CD4-positive, CD25-positive, alpha-beta regulatory T cell (primary cell): ENCODE measurements around the gene IFI27L2. TPM values are rescaled to one million over a fixed set of nuclear protein-coding genes. Genes with fewer than 3 reads are reported as not detected.

Experiments
- ATAC-seq, 2 donors: fragments of 150-1000 bp; cut with Tn5 transposase; one replicate each; pipeline ENCODE4 v1.10.0; 2021; ENCODE audit warnings: low read depth in 2 of 2, moderate number of reproducible peaks in 2 of 2, moderate library complexity in 1 of 2
- DNase-seq, 3 donors: peaks; one replicate each; pipeline versions ENCODE4 v3.0.0 to v3.0.0-alpha.2; 2012 to 2022; ENCODE audit warnings: mixed read lengths in 1 of 3
- H3K27ac ChIP-seq: one replicate; pipeline ENCODE4 v1.7.0; 2013; ENCODE audit warnings: mild to moderate bottlenecking, low read length; ENCODE audit not compliant: insufficient read depth, poor library complexity, severe bottlenecking
- H3K27me3 ChIP-seq: one replicate; pipeline ENCODE4 v1.7.0; 2013; ENCODE audit warnings: low read length; ENCODE audit not compliant: control insufficient read depth, insufficient read depth
- H3K36me3 ChIP-seq: one replicate; pipeline ENCODE4 v1.7.0; 2013; ENCODE audit warnings: mild to moderate bottlenecking, low read length, moderate library complexity; ENCODE audit not compliant: control insufficient read depth, insufficient read depth
- H3K4me1 ChIP-seq: 2 replicates; pipeline ENCODE4 v1.7.0; 2013; ENCODE audit warnings: mild to moderate bottlenecking, low read length; ENCODE audit not compliant: insufficient read depth, control insufficient read depth, poor library complexity, severe bottlenecking
- H3K4me3 ChIP-seq: one replicate; pipeline ENCODE4 v1.7.0; 2013; ENCODE audit warnings: low read depth, mild to moderate bottlenecking, low read length, moderate library complexity
- H3K9me3 ChIP-seq, 2 experiments: 1 replicate in 1 of 2; 2 replicates in 1 of 2; pipeline ENCODE4 v1.7.0; 2013; ENCODE audit warnings: low read length in 2 of 2, mild to moderate bottlenecking in 1 of 2, moderate library complexity in 1 of 2; ENCODE audit not compliant: control insufficient read depth in 2 of 2
- H3K27ac Mint-ChIP-seq, 3 donors: one replicate each; pipeline ENCODE4 v1.8.0; 2020 to 2022; ENCODE audit warnings: mild to moderate bottlenecking in 3 of 3, mixed read lengths in 3 of 3, moderate library complexity in 2 of 3
- H3K27me3 Mint-ChIP-seq: one replicate; pipeline ENCODE4 v1.8.0; 2022; ENCODE audit warnings: mild to moderate bottlenecking, mixed read lengths
- H3K36me3 Mint-ChIP-seq: one replicate; pipeline ENCODE4 v1.8.0; 2020; ENCODE audit warnings: mixed read lengths
- H3K4me1 Mint-ChIP-seq, 4 donors: one replicate each; pipeline ENCODE4 v1.8.0; 2020 to 2022; ENCODE audit warnings: mixed read lengths in 4 of 4, mild to moderate bottlenecking in 1 of 4
- H3K4me3 Mint-ChIP-seq, 4 donors: one replicate each; pipeline ENCODE4 v1.8.0; 2020 to 2022; ENCODE audit warnings: mild to moderate bottlenecking in 4 of 4, mixed read lengths in 4 of 4, moderate library complexity in 3 of 4
- H3K9me3 Mint-ChIP-seq, 7 donors: one replicate each; pipeline ENCODE4 v1.8.0; 2020 to 2022; ENCODE audit warnings: mixed read lengths in 7 of 7, mild to moderate bottlenecking in 3 of 7, moderate library complexity in 2 of 7
- polyA plus RNA-seq, 4 donors: library from polyadenylated mRNA; unstranded; fragments of 300-500 nt; fragmentation: Illumina TruSeq; gene quantifications; one replicate each; pipeline ENCODE4 v1.2.3, GENCODE V29; 2021
- total RNA-seq: library from RNA; stranded (reverse); gene quantifications from one replicate; pipeline ENCODE4 v1.2.3, GENCODE V29; 2022

The IFI27L2 gene
- total and polyA plus RNA-seq, 5 donors from 2014 or later: 27.5 to 90.9 (median 65.3) TPM

GRCh38 chr14:94114589-94115057, 14.8 kb downstream of the IFI27L2 start:
- Histone ChIP-seq H3K27ac (no peak overlapping the region), H3K9me3 (peaks cover 7% of the 10 kb centered on the region in 2 experiments), H3K36me3 (no peaks in the 10 kb centered on the region), H3K27me3 (no peaks in the 10 kb centered on the region), H3K4me1 (no peaks in the 10 kb centered on the region), H3K4me3 (no peak overlapping the region)
- peaks cover 0 to 3% (median 0%) of the 10 kb centered on the region in 7 donors for H3K9me3 Mint-ChIP-seq
- H3K27me3 Mint-ChIP-seq: peaks cover 26% of the 10 kb centered on the region
- ATAC-seq (no peak), DNase-seq (no peak)
- no peak overlapping the region for H3K27ac Mint-ChIP-seq
- H3K4me1 Mint-ChIP-seq: peaks cover 0 to 2% (median 0%) of the 10 kb centered on the region in 4 donors
- no peaks in the 10 kb centered on the region for H3K36me3 Mint-ChIP-seq
- peak overlapping the region in 1 of 4 donors; percentile 3 for H3K4me3 Mint-ChIP-seq

GRCh38 chr14:94113908-94114588, 15.4 kb downstream of the IFI27L2 start:
- Histone ChIP-seq H3K4me1 (no peaks in the 10 kb centered on the region), H3K27me3 (no peaks in the 10 kb centered on the region), H3K9me3 (peaks cover under 1 to 2% of the 10 kb centered on the region in 2 experiments), H3K36me3 (no peaks in the 10 kb centered on the region), H3K27ac (no peak overlapping the region), H3K4me3 (no peak overlapping the region)
- DNase-seq (no peak), ATAC-seq (no peak)
- Mint-ChIP-seq H3K4me3 (peak overlapping the region in 1 of 4 donors; percentile 3), H3K9me3 (no peaks in the 10 kb centered on the region), H3K27ac (no peak overlapping the region), H3K36me3 (no peaks in the 10 kb centered on the region), H3K27me3 (peaks cover 22% of the 10 kb centered on the region), H3K4me1 (peaks cover 0 to 2% (median 0%) of the 10 kb centered on the region in 4 donors)

- peaks cover 22% of the 10 kb centered on the region for H3K27me3 Mint-ChIP-seq
Observed at GRCh38 chr14:94113490-94113889, 15.9 kb downstream of the IFI27L2 start.

GRCh38 chr14:94113073-94113472, 16.3 kb downstream of the IFI27L2 start:
- no peak overlapping the region for H3K4me3 Mint-ChIP-seq
- no peak overlapping the region for H3K27ac ChIP-seq
- peaks cover 22% of the 10 kb centered on the region for H3K27me3 Mint-ChIP-seq
- peaks cover 0 to 2% (median 0%) of the 10 kb centered on the region in 4 donors for H3K4me1 Mint-ChIP-seq
- no peaks in the 10 kb centered on the region for H3K4me1 ChIP-seq
- no peaks in the 10 kb centered on the region for H3K9me3 ChIP-seq
- no peak for ATAC-seq
- no peaks in the 10 kb centered on the region for H3K9me3 Mint-ChIP-seq
- H3K4me3 ChIP-seq: no peak overlapping the region
- DNase-seq: no peak
- H3K36me3 Mint-ChIP-seq: no peaks in the 10 kb centered on the region
- no peaks in the 10 kb centered on the region for H3K36me3 ChIP-seq
- H3K27me3 ChIP-seq: no peaks in the 10 kb centered on the region
- peak overlapping the region in 1 of 3 donors; percentile 74 for H3K27ac Mint-ChIP-seq

More at GRCh38 chr14:94113490-94113889, 15.9 kb downstream of the IFI27L2 start:
- Histone ChIP-seq H3K4me3 (no peak overlapping the region), H3K4me1 (no peaks in the 10 kb centered on the region), H3K27me3 (no peaks in the 10 kb centered on the region), H3K9me3 (no peaks in the 10 kb centered on the region), H3K27ac (no peak overlapping the region), H3K36me3 (no peaks in the 10 kb centered on the region)
- peaks cover 0 to 2% (median 0%) of the 10 kb centered on the region in 4 donors for H3K4me1 Mint-ChIP-seq
- ATAC-seq: no peak
- H3K4me3 Mint-ChIP-seq: no peak overlapping the region
- DNase-seq: no peak
- no peaks in the 10 kb centered on the region for H3K9me3 Mint-ChIP-seq
- no peak overlapping the region for H3K27ac Mint-ChIP-seq
- H3K36me3 Mint-ChIP-seq: no peaks in the 10 kb centered on the region

GRCh38 chr14:94112513-94113063, 16.8 kb downstream of the IFI27L2 start:
- Mint-ChIP-seq H3K9me3 (no peaks in the 10 kb centered on the region), H3K4me1 (peaks cover 0 to 2% (median 0%) of the 10 kb centered on the region in 4 donors), H3K27ac (no peak overlapping the region), H3K4me3 (no peak overlapping the region), H3K36me3 (no peaks in the 10 kb centered on the region), H3K27me3 (peaks cover 18% of the 10 kb centered on the region)
- no peaks in the 10 kb centered on the region for H3K4me1 ChIP-seq
- H3K27ac ChIP-seq: no peak overlapping the region
- ATAC-seq (no peak), DNase-seq (no peak)
- H3K36me3 ChIP-seq: no peaks in the 10 kb centered on the region
- no peaks in the 10 kb centered on the region for H3K27me3 ChIP-seq
- H3K9me3 ChIP-seq: no peaks in the 10 kb centered on the region
- H3K4me3 ChIP-seq: no peak overlapping the region

GRCh38 chr14:94111276-94112095, 17.9 kb downstream of the IFI27L2 start:
- no peak overlapping the region for H3K4me3 Mint-ChIP-seq

GRCh38 chr14:94110552-94111181, 18.7 kb downstream of the IFI27L2 start, which contains the start of gene IFI27:
TSS of gene IFI27 (plus strand) at chr14:94110736.
- Mint-ChIP-seq H3K9me3 (no peaks in the 10 kb centered on the region), H3K27me3 (peaks cover 14% of the 10 kb centered on the region), H3K4me1 (peaks cover 0 to 2% (median 0%) of the 10 kb centered on the region in 4 donors), H3K4me3 (no peak within 1 kb of the TSS), H3K27ac (no peak within 1 kb of the TSS), H3K36me3 (no peaks in the 10 kb centered on the region)
- DNase-seq (no peak), ATAC-seq (no peak)
- no peaks in the 10 kb centered on the region for H3K9me3 ChIP-seq
- no peaks in the 10 kb centered on the region for H3K27me3 ChIP-seq
- no peak within 1 kb of the TSS for H3K27ac ChIP-seq
- H3K4me3 ChIP-seq: no peak within 1 kb of the TSS
- no peaks in the 10 kb centered on the region for H3K36me3 ChIP-seq
- no peaks in the 10 kb centered on the region for H3K4me1 ChIP-seq

More at GRCh38 chr14:94111276-94112095, 17.9 kb downstream of the IFI27L2 start:
- Histone ChIP-seq H3K4me3 (no peak overlapping the region), H3K36me3 (no peaks in the 10 kb centered on the region), H3K27me3 (no peaks in the 10 kb centered on the region), H3K27ac (no peak overlapping the region), H3K4me1 (no peaks in the 10 kb centered on the region), H3K9me3 (no peaks in the 10 kb centered on the region)
- H3K4me1 Mint-ChIP-seq: peaks cover 0 to 2% (median 0%) of the 10 kb centered on the region in 4 donors
- H3K9me3 Mint-ChIP-seq: no peaks in the 10 kb centered on the region
- DNase-seq: no peak
- no peak overlapping the region for H3K27ac Mint-ChIP-seq
- no peaks in the 10 kb centered on the region for H3K36me3 Mint-ChIP-seq
- peaks cover 14% of the 10 kb centered on the region for H3K27me3 Mint-ChIP-seq
- ATAC-seq: no peak
